H1 (cell line): Measurements from ENCODE around the gene RBM19. TPM values are rescaled to one million over a fixed set of nuclear protein-coding genes. Genes with fewer than 3 reads are reported as not detected.

ENCODE experiments used
- CTCF ChIA-PET: fragments of 300-600 bp; sonication (Branson Sonifier 250); formaldehyde crosslinking; loops from one replicate; lab custom pipeline; 2021; ENCODE audit not compliant: partially characterized antibody; lab: Charles Lee
- POLR2A ChIA-PET: fragments of 300-600 bp; sonication (Branson Sonifier 250); formaldehyde crosslinking; loops from one replicate; lab custom pipeline; 2021; ENCODE audit warnings: inconsistent platforms; ENCODE audit not compliant: partially characterized antibody; lab: Charles Lee
- DNase-seq, 2 experiments: peaks; one replicate each; pipeline versions ENCODE4 v3.0.0 to v3.0.0-alpha.2; 2010 to 2022; ENCODE audit warnings: low spot score in 2 of 2, low read depth in 1 of 2, mixed read lengths in 1 of 2
- FAIRE-seq: peaks from 2 replicates; lab custom pipeline; 2011; peaks lifted over from hg19 to GRCh38; lab: Jason Lieb, UNC
- H2AFZ ChIP-seq: 2 replicates; pipeline ENCODE4 v1.8.1; 2012; ENCODE audit warnings: low read length, inconsistent platforms
- H2AK5ac ChIP-seq: 2 replicates; pipeline ENCODE4 v1.6.1; 2013; ENCODE audit warnings: low read depth, low read length
- H2BK120ac ChIP-seq: replicated peaks from 2 replicates; pipeline ENCODE3; 2013; ENCODE audit warnings: low read depth, low read length, inconsistent platforms
- H2BK12ac ChIP-seq: 2 replicates; pipeline ENCODE4 v1.6.1; 2013; ENCODE audit warnings: low read depth, low read length
- H2BK15ac ChIP-seq: 2 replicates; pipeline ENCODE4 v1.6.1; 2013; ENCODE audit warnings: low read length
- H2BK20ac ChIP-seq: 2 replicates; pipeline ENCODE4 v1.6.1; 2013; ENCODE audit warnings: low read length
- H2BK5ac ChIP-seq: 2 replicates; pipeline ENCODE4 v1.6.1; 2013; ENCODE audit warnings: low read depth, low read length
- H3K14ac ChIP-seq: 2 replicates; pipeline ENCODE4 v1.6.1; 2013; ENCODE audit warnings: inconsistent platforms; ENCODE audit not compliant: insufficient read length
- H3K18ac ChIP-seq: 2 replicates; pipeline ENCODE4 v1.6.1; 2013; ENCODE audit warnings: low read length; ENCODE audit errors: extremely low read depth
- H3K23ac ChIP-seq: 2 replicates; pipeline ENCODE4 v1.6.1; 2013; ENCODE audit warnings: inconsistent platforms; ENCODE audit not compliant: insufficient read length
- H3K23me2 ChIP-seq: 2 replicates; pipeline ENCODE4 v1.6.1; 2013; ENCODE audit warnings: low read depth, low read length
- H3K27ac ChIP-seq: 2 replicates; pipeline ENCODE4 v1.6.1; 2011; ENCODE audit warnings: low read depth, low read length, inconsistent platforms
- H3K27me3 ChIP-seq, 4 experiments: replicated peaks in 1 of 4; 1 replicate in 1 of 4; 2 replicates in 3 of 4; pipeline versions ENCODE4 v1.6.1 to v1.8.1; 2011 to 2013; ENCODE audit warnings: low read length in 3 of 4, mild to moderate bottlenecking in 3 of 4, inconsistent platforms in 2 of 4, mixed read lengths in 2 of 4, moderate library complexity in 1 of 4; ENCODE audit not compliant: control insufficient read depth in 3 of 4, insufficient read depth in 3 of 4; ENCODE audit errors: extremely low read depth in 1 of 4
- H3K36me3 ChIP-seq, 4 experiments: 2 replicates each; pipeline versions ENCODE4 v1.6.1 to v1.8.1; 2011 to 2013; ENCODE audit warnings: mild to moderate bottlenecking in 4 of 4, low read length in 3 of 4, moderate library complexity in 2 of 4, control low read depth in 1 of 4, inconsistent platforms in 1 of 4; ENCODE audit not compliant: insufficient read depth in 4 of 4, control insufficient read depth in 2 of 4
- H3K4ac ChIP-seq: replicated peaks from 2 replicates; pipeline ENCODE3; 2013; ENCODE audit warnings: low read length, low read depth, mixed read lengths, inconsistent platforms; ENCODE audit not compliant: insufficient read length
- H3K4me1 ChIP-seq, 4 experiments: replicated peaks in 1 of 4; 1 replicate in 1 of 4; 2 replicates in 3 of 4; pipeline versions ENCODE4 v1.6.1 to v1.8.1; 2011 to 2013; ENCODE audit warnings: low read length in 3 of 4, inconsistent platforms in 2 of 4, mixed read lengths in 1 of 4; ENCODE audit not compliant: insufficient read depth in 4 of 4, control insufficient read depth in 3 of 4
- H3K4me2 ChIP-seq, 2 experiments: 2 replicates each; pipeline versions ENCODE4 v1.6.1 to v1.8.1; 2011 to 2013; ENCODE audit warnings: low read depth in 2 of 2, low read length in 2 of 2, control low read depth in 1 of 2, inconsistent platforms in 1 of 2, mild to moderate bottlenecking in 1 of 2; ENCODE audit not compliant: insufficient read depth in 1 of 2
- H3K4me3 ChIP-seq, 4 experiments: fragments of 200-600, 300-600 bp in 1 of 4; sonication (generic), shearing (Covaris generic), sonication (Bioruptor Twin) in 1 of 4; 2 replicates each; pipeline versions ENCODE4 v1.5.1 to v1.8.1; 2011 to 2016; ENCODE audit warnings: low read length in 4 of 4, low read depth in 3 of 4, control low read depth in 2 of 4, inconsistent platforms in 2 of 4, mild to moderate bottlenecking in 2 of 4, mixed read lengths in 1 of 4, moderate library complexity in 1 of 4; ENCODE audit not compliant: insufficient read depth in 2 of 4; ENCODE audit errors: extremely low read depth in 1 of 4
- H3K56ac ChIP-seq: replicated peaks from 2 replicates; pipeline ENCODE3; 2013; ENCODE audit warnings: low read depth, mild to moderate bottlenecking, mixed read lengths, low read length, inconsistent platforms; ENCODE audit not compliant: insufficient read length
- H3K79me1 ChIP-seq: 2 replicates; pipeline ENCODE4 v1.6.1; 2013; ENCODE audit warnings: low read depth, low read length, control low read depth
- H3K79me2 ChIP-seq, 2 experiments: 2 replicates each; pipeline versions ENCODE4 v1.6.1 to v1.8.1; 2012 to 2013; ENCODE audit warnings: low read length in 2 of 2, mild to moderate bottlenecking in 2 of 2, inconsistent platforms in 1 of 2; ENCODE audit not compliant: insufficient read depth in 2 of 2, control insufficient read depth in 1 of 2
- H3K9ac ChIP-seq, 4 experiments: replicated peaks in 1 of 4; 1 replicate in 1 of 4; 2 replicates in 3 of 4; pipeline versions ENCODE4 v1.6.1 to v1.8.1; 2011 to 2013; ENCODE audit warnings: low read depth in 3 of 4, low read length in 3 of 4, control low read depth in 2 of 4, mild to moderate bottlenecking in 2 of 4, moderate library complexity in 2 of 4, inconsistent platforms in 1 of 4; ENCODE audit errors: extremely low read depth in 1 of 4
- H3K9me3 ChIP-seq, 2 experiments: 2 replicates each; pipeline versions ENCODE4 v1.6.1 to v1.8.1; 2012 to 2013; ENCODE audit warnings: mild to moderate bottlenecking in 2 of 2, moderate library complexity in 2 of 2, control low read depth in 1 of 2, inconsistent platforms in 1 of 2, low read depth in 1 of 2, low read length in 1 of 2, mixed read lengths in 1 of 2; ENCODE audit not compliant: insufficient read depth in 2 of 2
- H4K20me1 ChIP-seq, 2 experiments: replicated peaks in 1 of 2; 2 replicates each; pipeline versions ENCODE3 to v1.8.1; 2011 to 2013; ENCODE audit warnings: inconsistent platforms in 2 of 2, low read length in 2 of 2, mild to moderate bottlenecking in 1 of 2; ENCODE audit not compliant: insufficient read depth in 2 of 2, control insufficient read depth in 1 of 2
- H4K5ac ChIP-seq: 2 replicates; pipeline ENCODE4 v1.6.1; 2013; ENCODE audit warnings: low read length, low read depth, mixed read lengths, inconsistent platforms; ENCODE audit not compliant: insufficient read length
- H4K8ac ChIP-seq: 2 replicates; pipeline ENCODE4 v1.8.0; 2013; ENCODE audit warnings: mild to moderate bottlenecking, moderate library complexity, low read length, inconsistent platforms; ENCODE audit not compliant: insufficient read depth; ENCODE audit errors: extremely low read depth
- H4K91ac ChIP-seq: replicated peaks from 2 replicates; pipeline ENCODE3; 2013; ENCODE audit warnings: low read length, mixed read lengths, inconsistent platforms; ENCODE audit not compliant: insufficient read length
- BCL11A ChIP-seq, 2 experiments: IDR thresholded peaks; one replicate each; pipeline ENCODE4 v1.6.1; 2011; ENCODE audit warnings: low read depth in 2 of 2, low read length in 2 of 2, mild to moderate bottlenecking in 2 of 2
- CHD2 ChIP-seq: IDR thresholded peaks from 2 replicates; pipeline ENCODE4 v1.6.1; 2012; ENCODE audit warnings: low read length, improper control_type of control experiment
- EZH2 ChIP-seq: fragments of 200-600 bp; sonication (generic); IDR thresholded peaks from 2 replicates; pipeline ENCODE4 v1.7.1; 2012; ENCODE audit warnings: low read depth, mild to moderate bottlenecking, moderate library complexity, low read length, inconsistent platforms; ENCODE audit not compliant: severe bottlenecking
- KDM1A ChIP-seq: fragments of 200-600, 300-600 bp; sonication (generic); IDR thresholded peaks from 2 replicates; pipeline ENCODE4 v1.7.1; 2016; ENCODE audit warnings: mild to moderate bottlenecking, low read length, borderline replicate concordance
- KDM5A ChIP-seq: fragments of 200-600 bp; IDR thresholded peaks from 2 replicates; pipeline ENCODE4 v1.7.1; 2012; ENCODE audit warnings: mild to moderate bottlenecking, low read length, inconsistent platforms, mixed read lengths
- NRF1 ChIP-seq: IDR thresholded peaks from 2 replicates; pipeline ENCODE4 v1.6.1; 2011; ENCODE audit warnings: mild to moderate bottlenecking, low read depth, low read length, improper control_type of control experiment
- RXRA ChIP-seq: IDR thresholded peaks from 2 replicates; pipeline ENCODE4 v1.6.1; 2011; ENCODE audit warnings: low read depth, mild to moderate bottlenecking, low read length, moderate library complexity; ENCODE audit not compliant: insufficient read depth
- SIRT6 ChIP-seq: IDR thresholded peaks from one replicate; pipeline ENCODE4 v1.7.1; 2012; ENCODE audit warnings: low read length, inconsistent platforms
- SIX5 ChIP-seq: IDR thresholded peaks from 2 replicates; pipeline ENCODE4 v1.6.1; 2011; ENCODE audit warnings: mild to moderate bottlenecking, low read depth, low read length
- SP4 ChIP-seq: IDR thresholded peaks from 2 replicates; pipeline ENCODE4 v1.6.1; 2012; ENCODE audit warnings: low read length, inconsistent platforms
- SUZ12 ChIP-seq: fragments of 200-600 bp; sonication (generic); IDR thresholded peaks from 2 replicates; pipeline ENCODE4 v1.6.1; 2012; ENCODE audit warnings: mild to moderate bottlenecking, inconsistent platforms, low read length, moderate library complexity, mixed read lengths
- TEAD4 ChIP-seq: IDR thresholded peaks from 2 replicates; pipeline ENCODE4 v1.6.1; 2012; ENCODE audit warnings: low read depth, low read length, inconsistent platforms, mixed read lengths
- ZNF274 ChIP-seq: IDR thresholded peaks from 2 replicates; pipeline ENCODE4 v1.7.0; 2012; ENCODE audit warnings: low read length, borderline replicate concordance; ENCODE audit errors: extremely low read depth
- WGBS, 2 experiments: shearing (Covaris generic) in 1 of 2; methylation state at CpG; one replicate each; pipeline versions ENCODE4 v1.1.6 to v1.1.7; 2013 to 2015; ENCODE audit warnings: low lambda C conversion rate in 2 of 2, mixed read lengths in 2 of 2, inconsistent platforms in 1 of 2, low coverage in 1 of 2, missing lambda C conversion rate in 1 of 2; ENCODE audit not compliant: insufficient replicate concordance in 2 of 2, insufficient coverage in 1 of 2, insufficient read length in 1 of 2; ENCODE audit errors: extremely low coverage in 1 of 2, missing lambda C conversion rate in 1 of 2; 5-methylcytosine and 5-hydroxymethylcytosine counted together
- polyA plus RNA-seq, 7 experiments: library from polyadenylated mRNA; depleted of rRNA in 3 of 7; stranded (reverse) in 5 of 7; unstranded in 2 of 7; fragments of >200 nt in 5 of 7; fragments of 200-250 nt in 2 of 7; gene quantifications; 1 replicate in 5 of 7; 2 replicates in 1 of 7; 4 replicates in 1 of 7; pipeline versions ENCODE4 v1.2.1 to v1.2.3, GENCODE V29; 2011 to 2013; ENCODE audit warnings: missing spikeins in 2 of 7, mixed read lengths in 2 of 7
- total RNA-seq: library from RNA; stranded (reverse); fragmentation: NEBNext Ultra II Directional; extraction: Animal tissue kit (Norgen Biotek cat#: 25700); gene quantifications from 2 replicates; pipeline ENCODE4 v1.2.1, GENCODE V29; 2021
- TF ChIP-seq, protein P1 (sequence below): IDR thresholded peaks from 2 replicates; pipeline ENCODE4 v1.6.1; 2012; ENCODE audit warnings: low read length, inconsistent platforms

The RBM19 gene
- total and polyA plus RNA-seq, 2 of the 8 experiments (the other 6 are each of a cell fraction or from before 2014, with no cell fraction given) = 23.4 to 61.9 TPM

DNA sequence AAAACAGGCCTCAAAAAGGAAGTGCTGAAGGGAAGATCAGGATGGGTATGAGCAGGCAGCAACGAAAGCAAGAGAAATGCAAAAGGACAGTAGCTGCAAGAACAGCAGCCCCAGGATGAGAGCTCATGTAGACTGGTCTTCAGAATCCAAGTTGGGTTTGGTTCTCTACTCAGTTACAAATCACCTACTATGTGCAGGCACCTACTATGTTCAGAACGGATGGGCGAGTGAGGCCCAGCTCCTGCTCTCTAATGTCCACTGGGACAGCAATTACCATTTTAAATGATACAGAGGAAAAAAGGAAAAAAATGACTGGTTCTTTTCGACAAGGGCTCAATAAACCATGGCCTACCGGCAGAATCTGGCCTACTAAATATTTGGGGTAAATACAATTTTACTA lies 88.5 kb downstream of the RBM19 start:
- FAIRE-seq (no peak), DNase-seq (no peak)
- H3K18ac ChIP-seq = no peak overlapping the region
- no peak overlapping the region for H2AFZ ChIP-seq
- no peak overlapping the region for H2BK5ac ChIP-seq
- H2BK15ac ChIP-seq = no peak overlapping the region
- no peaks in the 10 kb centered on the region for H3K23me2 ChIP-seq
- H3K9me3 ChIP-seq = peaks cover 0 to 4% of the 10 kb centered on the region in 2 experiments; a peak in 1 of 4 replicates
- WGBS, 2 experiments = 97% methylated on average over 5 of the region's 5 CpGs; no CpG with 5 or more reads in 1 of the 2 experiments
- peaks cover 0 to 4% (median 1%) of the 10 kb centered on the region in 4 experiments; a peak in 2 of 8 replicates for H3K36me3 ChIP-seq
- H3K14ac ChIP-seq = no peak overlapping the region
- H2BK12ac ChIP-seq = no peak overlapping the region
- no peak overlapping the region for H2BK20ac ChIP-seq
- no peaks in the 10 kb centered on the region for H3K4me1 ChIP-seq
- H3K27ac ChIP-seq = no peak overlapping the region
- no peak overlapping the region for H2AK5ac ChIP-seq
- H3K27me3 ChIP-seq = no peaks in the 10 kb centered on the region
- no peak overlapping the region for H4K5ac ChIP-seq
- no peak overlapping the region for H4K8ac ChIP-seq
- H3K4ac ChIP-seq = no peak overlapping the region
- no peaks in the 10 kb centered on the region for H3K79me2 ChIP-seq
- no peak overlapping the region for H2BK120ac ChIP-seq
- ChIA-PET CTCF (interaction anchor here (0.5 to 2.4 kb wide), 8 partner anchors 10 to 644 kb away, joined by 3 to 23 read pairs (median 4); no protein-coding TSS in a partner anchor), POLR2A (no interaction called here)
- no peak overlapping the region for H3K9ac ChIP-seq
- H4K91ac ChIP-seq = no peak overlapping the region
- peaks cover 0 to 2% of the 10 kb centered on the region in 2 experiments for H4K20me1 ChIP-seq
- no peak overlapping the region for H3K4me2 ChIP-seq
- no peak overlapping the region for H3K4me3 ChIP-seq
- no peak overlapping the region for H3K23ac ChIP-seq
- TF ChIP-seq ZNF274 (no peak), RXRA (no peak), EZH2 (no peak), SIX5 (no peak), SIRT6 (no peak), KDM5A (no peak), CHD2 (no peak), SUZ12 (no peak), TEAD4 (no peak), SP4 (no peak), BCL11A (IDR thresholded peaks at IDR 0.05; ENCODE audit: low read depth in 2 of 2, low read length in 2 of 2) (no peak), KDM1A (no peak), NRF1 (no peak)
- TF ChIP-seq, protein P1, sequence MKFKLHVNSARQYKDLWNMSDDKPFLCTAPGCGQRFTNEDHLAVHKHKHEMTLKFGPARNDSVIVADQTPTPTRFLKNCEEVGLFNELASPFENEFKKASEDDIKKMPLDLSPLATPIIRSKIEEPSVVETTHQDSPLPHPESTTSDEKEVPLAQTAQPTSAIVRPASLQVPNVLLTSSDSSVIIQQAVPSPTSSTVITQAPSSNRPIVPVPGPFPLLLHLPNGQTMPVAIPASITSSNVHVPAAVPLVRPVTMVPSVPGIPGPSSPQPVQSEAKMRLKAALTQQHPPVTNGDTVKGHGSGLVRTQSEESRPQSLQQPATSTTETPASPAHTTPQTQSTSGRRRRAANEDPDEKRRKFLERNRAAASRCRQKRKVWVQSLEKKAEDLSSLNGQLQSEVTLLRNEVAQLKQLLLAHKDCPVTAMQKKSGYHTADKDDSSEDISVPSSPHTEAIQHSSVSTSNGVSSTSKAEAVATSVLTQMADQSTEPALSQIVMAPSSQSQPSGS = no peak
- H3K56ac ChIP-seq = no peak overlapping the region
- H3K79me1 ChIP-seq = no peaks in the 10 kb centered on the region
